GM12892 (cell line): Measurements from ENCODE around the gene NPAS3.

Experiments
- POLR2A ChIP-seq: IDR thresholded peaks from 2 replicates; pipeline ENCODE4 v1.6.1; 2011; ENCODE audit warnings: low read depth, low read length, control low read depth
- POLR2AphosphoS5 ChIP-seq: IDR thresholded peaks from 2 replicates; pipeline ENCODE4 v1.6.1; 2011; ENCODE audit warnings: low read depth, low read length, control low read depth
- TAF1 ChIP-seq: IDR thresholded peaks from 2 replicates; pipeline ENCODE4 v1.6.1; 2011; ENCODE audit warnings: low read depth, mild to moderate bottlenecking, control low read depth, low read length, borderline replicate concordance

DNA sequence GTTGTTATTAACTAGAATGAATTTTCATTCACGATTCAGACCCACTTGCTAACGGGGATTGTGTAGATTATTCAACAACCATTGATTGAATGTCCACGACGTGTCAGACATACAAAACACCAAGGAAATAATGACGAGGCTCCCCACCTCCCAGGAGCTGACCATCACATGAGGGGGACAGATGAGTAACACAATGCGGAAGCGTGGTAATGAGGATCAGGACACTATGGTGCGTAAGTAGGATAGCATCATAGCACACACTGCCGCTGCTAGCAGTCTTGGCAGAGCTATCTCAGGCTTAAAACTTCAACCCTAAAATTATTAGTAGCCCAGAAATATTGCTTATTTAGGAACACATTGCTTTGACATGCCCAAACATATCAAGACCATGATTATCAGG is 746.3 kb downstream of the NPAS3 start:
- TF ChIP-seq POLR2AphosphoS5: no peak
- no peak for TF ChIP-seq POLR2A
- TF ChIP-seq TAF1: no peak
